HG03558 (cell line): Measurements from ENCODE around the gene OXSR1.

Source experiments
- ATAC-seq: cut with Tn5 transposase; IDR thresholded peaks from one replicate; pipeline ENCODE4 v1.9.1; 2021; ENCODE audit warnings: moderate number of reproducible peaks; ENCODE audit not compliant: unreplicated experiment; ENCODE audit errors: extremely low read depth

The OXSR1 gene

GRCh38 chr3:38164952-38165721 is at the start of gene OXSR1:
Gene OXSR1 (plus strand): TSS chr3:38165537. CDS start chr3:38165877, 340 bp downstream.
- peak; percentile 92 for ATAC-seq

GRCh38 chr3:38115645-38116427 is 49.5 kb upstream of the OXSR1 start:
- no peak for ATAC-seq

GRCh38 chr3:38116471-38117162 is 48.7 kb upstream of the OXSR1 start:
- ATAC-seq: no peak

- ATAC-seq: no peak
Observed at GRCh38 chr3:38117163-38117716, 48.1 kb upstream of the OXSR1 start.

GRCh38 chr3:38117748-38118420 is 47.5 kb upstream of the OXSR1 start:
- ATAC-seq: no peak

GRCh38 chr3:38118421-38119247 is 46.7 kb upstream of the OXSR1 start:
- ATAC-seq: no peak

GRCh38 chr3:38119248-38119544 is 46.1 kb upstream of the OXSR1 start:
- ATAC-seq: no peak

GRCh38 chr3:38119821-38120692 is 45.3 kb upstream of the OXSR1 start:
- ATAC-seq: no peak

GRCh38 chr3:38120693-38121450 is 44.5 kb upstream of the OXSR1 start:
- ATAC-seq: no peak

- no peak for ATAC-seq
Observed at GRCh38 chr3:38121451-38121831, 43.9 kb upstream of the OXSR1 start.

GRCh38 chr3:38121832-38122461 is 43.4 kb upstream of the OXSR1 start:
- ATAC-seq: no peak

GRCh38 chr3:38122712-38123290 is 42.5 kb upstream of the OXSR1 start:
- no peak for ATAC-seq

GRCh38 chr3:38124324-38125122 is 40.8 kb upstream of the OXSR1 start:
- ATAC-seq: no peak

- no peak for ATAC-seq
Observed at GRCh38 chr3:38125305-38126120, 39.8 kb upstream of the OXSR1 start.

GRCh38 chr3:38126121-38126892 is 39.0 kb upstream of the OXSR1 start:
- ATAC-seq: no peak
